ENCODE data around the gene KCNMB4. TPM values are rescaled to one million over a fixed set of nuclear protein-coding genes. Genes with fewer than 3 reads are reported as not detected.

KCNMB4 gene
- total RNA-seq, 4 donors from 2014 or later = 4.0 to 7.2 (median 5.8) TPM

- TF ChIP-seq POLR2A (IDR thresholded peaks at IDR 0.05) = no peak
- TF ChIP-seq POLR2AphosphoS5 (IDR thresholded peaks at IDR 0.05) = no peak
- Histone ChIP-seq H3K9me3 (peaks cover 0 to 8% (median 0%) of the 10 kb centered on the region in 3 donors), H3K4me3 (no peak overlapping the region), H3K36me3 (no peaks in the 10 kb centered on the region), H3K27me3 (no peaks in the 10 kb centered on the region), H3K27ac (no peak overlapping the region), H3K4me1 (no peaks in the 10 kb centered on the region)
- 61 to 78% methylated on average over 3 to 8 of the region's 10 CpGs for WGBS, 2 donors (ENCODE audit: low coverage in 1 of 2)
- ATAC-seq = no peak
Measured at GRCh38 chr12:70467918-70468733, 102.0 kb downstream of the KCNMB4 start.

GRCh38 chr12:70468741-70469140 is 102.7 kb downstream of the KCNMB4 start:
- Histone ChIP-seq H3K4me3 (no peak overlapping the region), H3K36me3 (no peaks in the 10 kb centered on the region), H3K27me3 (no peaks in the 10 kb centered on the region), H3K27ac (no peak overlapping the region), H3K9me3 (peaks cover 0 to 3% (median 0%) of the 10 kb centered on the region in 3 donors), H3K4me1 (no peaks in the 10 kb centered on the region)
- WGBS, 2 donors (ENCODE audit: low coverage in 1 of 2) = no CpG with 5 or more reads among the region's 3 CpGs
- TF ChIP-seq POLR2AphosphoS5 (IDR thresholded peaks at IDR 0.05) (no peak), POLR2A (IDR thresholded peaks at IDR 0.05) (no peak), EP300 (IDR thresholded peaks at IDR 0.05) (no peak), CTCF (IDR thresholded peaks at IDR 0.05) (no peak)
- ATAC-seq = no peak

GRCh38 chr12:70469221-70469820 is 103.2 kb downstream of the KCNMB4 start:
- Histone ChIP-seq H3K27ac (no peak overlapping the region), H3K27me3 (no peaks in the 10 kb centered on the region), H3K9me3 (no peaks in the 10 kb centered on the region), H3K4me3 (no peak overlapping the region), H3K36me3 (no peaks in the 10 kb centered on the region), H3K4me1 (no peaks in the 10 kb centered on the region)
- no peak for TF ChIP-seq POLR2AphosphoS5 (IDR thresholded peaks at IDR 0.05)
- TF ChIP-seq EP300 (IDR thresholded peaks at IDR 0.05) = no peak
- TF ChIP-seq CTCF (IDR thresholded peaks at IDR 0.05) = no peak
- no peak for TF ChIP-seq POLR2A (IDR thresholded peaks at IDR 0.05)
- 89 to 90% methylated on average over 6 to 10 of the region's 12 CpGs for WGBS, 2 donors (ENCODE audit: low coverage in 1 of 2)
- ATAC-seq = no peak

GRCh38 chr12:70482764-70483163 is 116.7 kb downstream of the KCNMB4 start:
- no peak for TF ChIP-seq CTCF (IDR thresholded peaks at IDR 0.05)
- H3K27me3 ChIP-seq = no peaks in the 10 kb centered on the region
- 40% methylated on average over 1 of the region's 1 CpG; no CpG with 5 or more reads in 1 of the 2 donors for WGBS, 2 donors (ENCODE audit: low coverage in 1 of 2)
- no peaks in the 10 kb centered on the region for H3K36me3 ChIP-seq
- no peak overlapping the region for H3K27ac ChIP-seq
- no peaks in the 10 kb centered on the region for H3K9me3 ChIP-seq
- H3K4me1 ChIP-seq = no peaks in the 10 kb centered on the region
- no peak for ATAC-seq
- no peak overlapping the region for H3K4me3 ChIP-seq

Small RNA genes within 50 kb of the gene (small RNA-seq; reads per million reads assigned to genes)
- 0 reads per million in 4 donors for gene RNU4-65P

Other genes starting within 250 kb of the KCNMB4 start
- 100 to 1,000 TPM in 2 of 4 donors, 10 to 100 TPM in 2; 71.9 to 125 (median 101) TPM for gene CNOT2, start 122.9 kb upstream of the KCNMB4 start, total RNA-seq